OCI-LY3 (cell line): ENCODE measurements around the gene RBMS3.

Experiments
- CTCF ChIP-seq: fragments of 200-600, 300-600 bp; sonication (generic); IDR thresholded peaks from 2 replicates; pipeline ENCODE4 v1.5.1; 2014; ENCODE audit warnings: antibody characterized with exemption, low read length, low read depth
- EZH2phosphoT487 ChIP-seq: fragments of 200-600 bp; shearing (Covaris generic); IDR thresholded peaks from 2 replicates; pipeline ENCODE4 v1.6.1; 2018; ENCODE audit warnings: antibody characterized with exemption, mixed run types, low read depth

GRCh38 chr3:29557825-29558224 lies 277.0 kb downstream of the RBMS3 start:
- no peak for TF ChIP-seq CTCF
- no peak for TF ChIP-seq EZH2phosphoT487
